GM21576 (cell line): Measurements from ENCODE around the gene TOP3A.
"Not testable (repeated sequence)": the region's sequence is repeated elsewhere in the genome, so short reads cannot be mapped to it uniquely, and the experiment has no call there.

Experiments
- ATAC-seq: cut with Tn5 transposase; IDR thresholded peaks from one replicate; pipeline ENCODE4 v1.9.1; 2021; ENCODE audit warnings: mild to moderate bottlenecking, moderate library complexity; ENCODE audit not compliant: unreplicated experiment

Gene TOP3A

GRCh38 chr17:18323507-18324139 is 8.8 kb upstream of the TOP3A start:
- no peak for ATAC-seq

- no peak for ATAC-seq
Observed at GRCh38 chr17:18323007-18323406, 8.2 kb upstream of the TOP3A start.

GRCh38 chr17:18322522-18322921 is 7.7 kb upstream of the TOP3A start:
- no peak for ATAC-seq

- no peak for ATAC-seq
Observed at GRCh38 chr17:18321309-18321708, 6.5 kb upstream of the TOP3A start.

- ATAC-seq = no peak
Observed at GRCh38 chr17:18320301-18320700, 5.5 kb upstream of the TOP3A start.

- no peak for ATAC-seq
Observed at GRCh38 chr17:18319604-18320256, 4.9 kb upstream of the TOP3A start.

- no peak for ATAC-seq
Observed at GRCh38 chr17:18318771-18319450, 4.1 kb upstream of the TOP3A start.

- no peak for ATAC-seq
Observed at GRCh38 chr17:18318117-18318516, 3.3 kb upstream of the TOP3A start.

- no peak for ATAC-seq
Observed at GRCh38 chr17:18315961-18316360, 1.2 kb upstream of the TOP3A start.

GRCh38 chr17:18315562-18315922 is 748 bp upstream of the TOP3A start:
- no peak for ATAC-seq

- peak; percentile 15 for ATAC-seq
Observed at GRCh38 chr17:18314059-18314730, 599 bp downstream of the TOP3A start.

- ATAC-seq = no peak
Observed at GRCh38 chr17:18309202-18309601, 5.6 kb downstream of the TOP3A start.

GRCh38 chr17:18303206-18303605 is 11.6 kb downstream of the TOP3A start:
- ATAC-seq = not testable (repeated sequence)

- ATAC-seq = no peak
Observed at GRCh38 chr17:18300725-18301480, 13.9 kb downstream of the TOP3A start.

GRCh38 chr17:18298061-18298460 is 16.7 kb downstream of the TOP3A start:
- not testable (repeated sequence) for ATAC-seq

GRCh38 chr17:18291718-18292540 is 22.9 kb downstream of the TOP3A start:
- ATAC-seq = no peak

GRCh38 chr17:18285296-18285695 is 29.5 kb downstream of the TOP3A start:
- ATAC-seq = no peak

GRCh38 chr17:18281788-18282187 is 33.0 kb downstream of the TOP3A start:
- ATAC-seq = no peak

- ATAC-seq = no peak
Observed at GRCh38 chr17:18280766-18281371, 33.9 kb downstream of the TOP3A start.

- ATAC-seq = no peak
Observed at GRCh38 chr17:18280249-18280648, 34.5 kb downstream of the TOP3A start.
